Smooth muscle cell of the brain vasculature (primary cell): ENCODE data around the gene RPS6KA3.
"Not testable (repeated sequence)": the region's sequence is repeated elsewhere in the genome, so short reads cannot be mapped to it uniquely, and the experiment has no call there.

Source experiments
- DNase-seq: peaks from one replicate; pipeline ENCODE4 v3.0.0-alpha.2; 2012; ENCODE audit warnings: low read depth, low spot score

The RPS6KA3 gene

DNA sequence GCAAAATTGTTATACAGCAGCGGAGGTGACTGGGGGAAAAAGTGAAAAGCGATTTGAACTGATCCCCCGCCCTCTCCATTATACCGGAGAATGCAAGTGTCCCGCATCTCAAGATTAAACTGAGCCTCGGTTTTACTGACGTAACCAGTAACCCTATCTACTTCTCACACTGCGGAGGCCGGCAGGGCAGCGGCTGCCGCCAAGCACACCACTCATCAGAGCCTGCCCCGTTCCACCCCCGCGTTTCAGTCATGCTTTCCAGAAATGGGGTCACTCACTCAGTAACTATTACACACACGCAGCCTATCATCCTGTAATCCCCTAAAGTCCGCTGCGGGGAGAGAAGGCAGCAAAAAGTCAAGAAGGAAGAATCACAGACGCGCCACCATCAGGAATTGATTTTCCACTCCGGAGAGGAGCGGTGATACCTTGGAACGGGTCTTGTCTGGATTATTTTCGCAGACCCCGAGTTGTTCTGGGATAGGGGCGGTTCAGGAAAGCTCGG lies 1.4 kb downstream of the RPS6KA3 start:
- no peak for DNase-seq

GRCh38 chrX:20263474-20263873 lies 3.2 kb downstream of the RPS6KA3 start:
- no peak for DNase-seq

- DNase-seq: no peak
These were observed 5.8 kb downstream of the RPS6KA3 start for GRCh38 chrX:20260885-20261284.

GRCh38 chrX:20254712-20255299 lies 11.9 kb downstream of the RPS6KA3 start:
- DNase-seq: no peak

DNA sequence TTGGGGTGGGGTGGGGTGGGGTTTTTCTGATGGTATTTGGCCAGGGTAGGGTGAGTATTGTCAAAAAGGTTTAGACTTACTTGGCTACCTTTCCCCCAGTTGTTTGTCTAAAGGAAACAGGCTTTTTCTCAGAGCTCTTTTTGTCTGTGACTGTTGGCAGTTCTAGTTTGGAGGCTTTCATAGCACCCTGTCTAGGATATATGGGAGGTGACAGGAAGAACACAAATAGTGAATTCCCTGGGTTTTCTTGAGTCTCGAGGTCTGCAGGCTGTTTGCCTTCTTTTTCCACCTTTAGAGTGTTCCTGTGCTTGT lies 13.5 kb downstream of the RPS6KA3 start:
- no peak for DNase-seq

GRCh38 chrX:20252381-20253231 lies 14.1 kb downstream of the RPS6KA3 start:
- no peak for DNase-seq

GRCh38 chrX:20251691-20252090 lies 15.0 kb downstream of the RPS6KA3 start:
- no peak for DNase-seq

DNA sequence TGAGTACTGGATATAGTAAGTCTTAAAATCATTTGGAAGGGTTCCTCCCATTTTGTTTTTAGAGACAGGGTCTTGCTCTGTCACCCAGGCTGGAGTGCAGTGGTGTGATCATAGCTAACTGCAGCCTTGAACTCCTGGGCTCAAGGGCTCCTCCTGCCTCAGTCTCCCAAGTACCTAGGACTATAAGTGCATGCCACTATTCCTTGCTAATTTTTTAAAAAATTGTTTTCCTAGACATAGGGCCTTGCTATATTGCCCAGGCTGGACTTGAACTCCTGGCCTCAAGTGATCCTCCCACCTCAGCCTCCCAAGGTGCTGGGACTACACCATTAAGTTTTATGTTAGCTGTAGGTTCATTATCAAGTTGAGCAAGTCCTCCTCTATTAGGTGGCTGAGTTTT lies 16.6 kb downstream of the RPS6KA3 start:
- not testable (repeated sequence) for DNase-seq

DNA sequence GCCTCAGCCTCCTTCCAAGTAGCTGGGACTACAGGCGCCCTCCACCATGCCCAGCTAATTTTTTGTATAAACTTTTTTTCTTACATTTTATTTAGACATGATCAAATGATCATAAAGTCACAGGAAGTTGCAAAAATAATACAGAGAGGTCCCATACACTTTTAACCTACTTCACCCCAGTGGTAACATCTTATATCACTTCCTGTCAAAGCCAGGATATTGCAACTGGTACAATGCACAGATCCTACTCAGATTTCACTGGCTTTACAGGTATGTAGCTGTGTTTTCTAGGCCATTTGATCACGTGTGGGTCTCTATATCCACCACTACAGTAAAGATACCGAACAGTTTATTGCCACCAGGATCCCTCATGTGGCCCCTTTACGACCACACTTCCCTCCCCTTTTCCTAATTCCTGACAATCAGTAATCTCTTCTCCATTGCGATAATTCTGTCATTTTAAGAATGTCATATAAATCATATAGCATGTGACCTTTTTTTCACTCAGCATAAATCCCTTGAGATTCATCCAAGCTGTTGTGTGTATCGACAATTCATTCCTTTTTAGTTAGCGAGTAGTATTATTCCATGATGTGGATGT lies 18.0 kb downstream of the RPS6KA3 start:
- no peak for DNase-seq

GRCh38 chrX:20244931-20245330 lies 21.8 kb downstream of the RPS6KA3 start:
- no peak for DNase-seq

DNA sequence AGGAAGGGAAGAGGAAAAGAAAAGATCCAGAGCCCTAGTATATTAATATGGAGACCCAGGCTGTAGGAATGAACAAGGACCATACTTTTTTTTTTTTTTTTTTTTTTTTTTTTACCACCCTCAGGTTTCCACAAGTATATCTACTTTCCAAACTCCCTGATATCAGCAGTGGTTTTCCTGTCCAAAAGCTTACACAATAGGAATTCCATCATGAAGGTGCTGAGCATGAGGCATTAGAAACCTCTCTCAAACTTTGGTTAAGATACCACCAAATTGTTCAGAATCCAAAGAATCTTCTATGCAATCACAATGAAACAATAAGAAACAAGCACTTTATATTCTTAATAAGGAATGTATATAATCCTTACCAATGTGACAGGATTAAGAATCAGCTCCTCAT lies 26.5 kb downstream of the RPS6KA3 start:
- no peak for DNase-seq

DNA sequence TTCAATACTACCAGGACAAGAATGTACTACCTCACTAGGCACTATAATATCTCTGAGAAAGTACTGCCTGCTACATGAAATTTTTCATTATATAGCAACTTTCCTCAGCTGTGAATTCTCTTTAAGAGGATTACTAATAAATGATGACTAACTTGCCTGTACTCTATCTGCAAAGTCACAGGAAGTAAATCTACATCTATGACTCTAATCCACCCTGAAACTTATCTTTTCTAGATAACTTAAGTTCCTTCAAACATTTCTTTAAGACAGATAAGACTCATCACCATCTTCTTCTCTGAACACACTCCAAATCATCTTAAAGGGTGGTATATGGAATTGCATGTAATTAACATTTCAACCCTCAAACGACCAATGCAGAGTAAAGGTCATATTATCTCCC lies 28.8 kb downstream of the RPS6KA3 start:
- DNase-seq: no peak

DNA sequence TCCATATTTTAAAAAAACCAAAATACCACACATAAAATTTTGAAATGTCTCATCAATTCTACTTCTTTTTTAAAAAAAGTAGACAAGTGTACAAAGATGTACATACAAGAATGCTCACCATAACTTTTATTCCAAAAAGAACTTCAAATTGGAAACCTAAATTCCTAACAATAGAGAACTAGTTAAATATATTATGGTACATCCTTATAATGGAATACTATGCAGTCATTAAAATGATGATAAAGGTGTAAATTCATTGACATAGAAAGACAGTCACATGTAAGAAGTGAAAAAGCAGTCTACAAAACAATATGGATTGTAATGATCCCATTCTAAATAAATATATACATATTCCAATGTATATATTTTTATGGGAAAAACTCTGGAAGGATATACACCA lies 31.0 kb downstream of the RPS6KA3 start:
- DNase-seq: no peak

DNA sequence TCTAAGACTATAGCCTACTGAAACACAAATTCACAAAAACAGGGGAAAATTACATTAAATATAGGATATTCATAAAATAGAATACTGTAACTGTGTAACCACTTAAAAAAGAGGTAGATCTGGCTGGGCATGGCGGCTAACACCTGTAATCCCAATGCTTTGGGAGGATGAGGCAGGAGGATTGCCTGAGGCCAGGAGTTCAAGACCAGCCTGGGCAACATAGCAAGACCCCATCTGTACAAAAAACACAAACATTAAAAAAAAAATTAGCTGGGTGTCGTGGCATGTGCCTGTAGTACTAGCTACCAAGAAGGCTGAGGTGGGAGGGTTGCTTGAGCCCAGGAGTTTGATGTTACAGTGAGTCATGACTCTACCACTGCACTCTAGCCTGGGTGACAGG lies 33.4 kb downstream of the RPS6KA3 start:
- DNase-seq: no peak

GRCh38 chrX:20231598-20231997 lies 35.1 kb downstream of the RPS6KA3 start:
- DNase-seq: no peak

- no peak for DNase-seq
These were observed 36.3 kb downstream of the RPS6KA3 start for GRCh38 chrX:20230406-20230805.

DNA sequence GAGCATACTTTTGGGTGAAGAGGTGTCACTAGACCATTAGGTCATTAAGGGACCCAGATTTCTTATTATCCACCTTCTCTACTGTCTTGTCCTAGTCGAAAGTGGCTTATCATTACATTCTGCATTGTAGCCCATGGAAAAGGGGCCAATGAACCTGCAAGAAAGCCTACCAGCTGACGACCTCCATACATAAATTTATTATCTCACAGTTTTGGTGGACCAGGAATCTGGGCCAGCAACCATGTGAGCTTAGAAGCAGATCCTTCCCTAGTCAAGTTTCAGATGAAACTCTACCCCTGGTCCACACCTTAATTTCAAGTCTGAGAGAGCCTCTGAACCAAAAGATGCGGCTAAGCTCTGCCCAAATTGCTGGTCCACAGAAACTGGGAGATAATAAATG lies 37.6 kb downstream of the RPS6KA3 start:
- no peak for DNase-seq

- no peak for DNase-seq
These were observed 38.5 kb downstream of the RPS6KA3 start for GRCh38 chrX:20228245-20228644.

DNA sequence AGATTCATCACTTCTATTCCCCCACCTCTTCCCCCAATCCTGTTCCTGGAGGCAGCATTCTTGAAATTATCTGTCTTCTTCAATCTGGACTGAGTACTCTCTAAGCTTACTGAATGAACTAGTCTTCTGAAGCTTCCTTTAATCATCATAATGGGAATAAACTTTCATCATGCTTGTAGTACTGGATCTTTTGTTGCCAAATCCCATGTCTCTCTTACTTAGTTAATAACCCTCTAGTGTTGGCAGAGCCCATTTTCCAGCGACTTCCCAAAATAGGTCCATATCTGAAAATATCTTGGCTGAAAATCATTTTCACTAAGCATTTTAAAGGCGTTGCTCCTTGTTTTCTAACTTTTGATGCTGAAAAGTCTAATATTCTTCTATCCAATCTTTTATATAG lies 39.6 kb downstream of the RPS6KA3 start:
- DNase-seq: no peak

DNA sequence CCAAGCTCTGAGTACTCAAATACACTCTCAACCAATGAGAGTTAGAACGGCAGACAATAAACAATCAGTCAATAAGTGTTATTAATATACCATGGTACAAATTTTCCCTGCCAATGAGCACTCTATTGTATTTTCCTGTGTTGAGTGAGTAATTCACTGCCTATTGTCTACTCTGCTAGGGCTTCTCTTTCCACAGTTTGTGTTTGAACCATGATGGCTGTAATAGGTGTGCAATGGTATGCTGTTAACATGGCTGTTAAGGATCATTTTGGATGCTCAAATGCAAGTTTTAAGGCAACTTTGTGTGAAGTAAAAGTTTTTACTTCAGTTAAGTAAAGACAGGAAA lies 41.2 kb downstream of the RPS6KA3 start:
- DNase-seq: no peak

GRCh38 chrX:20224814-20225487 lies 41.8 kb downstream of the RPS6KA3 start:
- DNase-seq: no peak

GRCh38 chrX:20221902-20222301 lies 44.8 kb downstream of the RPS6KA3 start:
- DNase-seq: no peak
